Skeletal muscle satellite cell (primary cell): ENCODE results near the gene RCSD1.
"Not testable (repeated sequence)": the region's sequence is repeated elsewhere in the genome, so short reads cannot be mapped to it uniquely, and the experiment has no call there.

Experiments used
- H3K27me3 ChIP-seq: 2 replicates; pipeline ENCODE4 v1.7.0; 2013; ENCODE audit warnings: low read length; ENCODE audit not compliant: control insufficient read depth, insufficient read depth
- H3K36me3 ChIP-seq: 2 replicates; pipeline ENCODE4 v1.7.0; 2013; ENCODE audit warnings: mild to moderate bottlenecking, control low read depth, low read length; ENCODE audit not compliant: insufficient read depth
- H3K4me1 ChIP-seq: 2 replicates; pipeline ENCODE4 v1.7.0; 2013; ENCODE audit warnings: low read length; ENCODE audit not compliant: control insufficient read depth, insufficient read depth
- H3K4me2 ChIP-seq: 2 replicates; pipeline ENCODE4 v1.7.0; 2013; ENCODE audit warnings: mild to moderate bottlenecking, low read length
- H3K4me3 ChIP-seq: 2 replicates; pipeline ENCODE4 v1.7.0; 2013; ENCODE audit warnings: low read length
- H3K9ac ChIP-seq: 2 replicates; pipeline ENCODE4 v1.7.0; 2013; ENCODE audit warnings: mild to moderate bottlenecking, low read depth, low read length, moderate library complexity
- H3K9me3 ChIP-seq: replicated peaks from 2 replicates; pipeline ENCODE4 v1.7.0; 2013; ENCODE audit warnings: mild to moderate bottlenecking, control low read depth, low read length

The RCSD1 gene

GRCh38 chr1:167722152-167722869 lies 92.3 kb downstream of the RCSD1 start:
- Histone ChIP-seq H3K4me1 (peaks cover 19% of the 10 kb centered on the region), H3K27me3 (no peaks in the 10 kb centered on the region), H3K4me2 (peak overlapping the region; percentile 86), H3K9ac (peak overlapping the region; percentile 92), H3K9me3 (no peaks in the 10 kb centered on the region), H3K4me3 (peak overlapping the region; percentile 84), H3K36me3 (no peaks in the 10 kb centered on the region)

DNA sequence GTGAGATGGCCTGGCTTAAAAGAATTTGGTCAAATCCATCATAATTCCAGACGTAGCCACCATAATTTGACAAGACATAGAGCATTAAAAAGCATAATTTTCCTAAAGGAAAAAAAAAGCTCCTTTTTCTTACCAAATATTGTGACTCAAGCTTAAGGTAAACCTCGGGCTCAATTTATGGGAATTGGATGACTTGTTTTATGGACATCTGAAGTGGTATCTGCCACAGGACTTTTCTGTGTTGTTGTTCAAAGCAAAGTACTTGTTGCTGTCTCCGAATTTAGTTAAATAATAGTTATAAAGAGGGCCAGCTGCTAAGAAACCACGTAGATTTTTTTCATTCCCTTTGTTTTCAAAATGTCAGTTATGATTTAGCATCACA lies 92.8 kb downstream of the RCSD1 start:
- H3K4me2 ChIP-seq: peak overlapping the region; percentile 86
- H3K4me1 ChIP-seq: peaks cover 19% of the 10 kb centered on the region
- H3K9ac ChIP-seq: peak overlapping the region; percentile 92
- peak overlapping the region; percentile 84 for H3K4me3 ChIP-seq
- no peaks in the 10 kb centered on the region for H3K27me3 ChIP-seq
- H3K36me3 ChIP-seq: no peaks in the 10 kb centered on the region
- H3K9me3 ChIP-seq: no peaks in the 10 kb centered on the region

DNA sequence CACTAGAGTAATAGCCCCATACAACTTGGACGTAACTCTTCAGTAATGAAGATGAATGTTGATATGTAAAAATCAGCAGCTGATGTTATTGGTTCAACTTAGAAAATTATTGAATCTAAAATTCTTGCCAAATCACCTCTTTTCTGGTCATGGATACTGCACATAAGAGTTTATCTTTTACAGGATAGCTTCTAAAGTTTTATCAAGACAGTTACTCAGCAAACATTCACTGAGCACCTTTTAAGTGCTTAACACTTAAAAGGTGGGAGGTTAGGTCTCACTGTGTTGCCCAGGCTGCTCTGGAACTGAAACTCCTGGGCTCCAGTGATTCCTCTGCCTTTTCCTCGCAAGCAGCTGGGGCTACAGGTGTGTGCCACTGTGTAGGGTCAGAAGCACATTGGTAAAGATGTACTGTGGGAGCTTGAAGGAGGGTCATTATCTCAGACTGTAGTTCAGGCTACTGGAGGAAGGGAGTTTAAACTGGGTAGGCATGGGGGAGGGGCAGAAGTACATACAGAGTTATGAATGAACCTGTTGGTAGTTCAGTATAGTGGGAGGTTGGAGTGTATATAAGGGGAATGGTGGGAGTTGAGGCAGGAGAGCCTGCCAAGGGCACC lies 93.8 kb downstream of the RCSD1 start:
- peak overlapping the region; percentile 86 for H3K4me2 ChIP-seq
- no peaks in the 10 kb centered on the region for H3K27me3 ChIP-seq
- H3K4me1 ChIP-seq: peaks cover 19% of the 10 kb centered on the region
- H3K4me3 ChIP-seq: peak overlapping the region; percentile 84
- H3K9me3 ChIP-seq: no peaks in the 10 kb centered on the region
- H3K36me3 ChIP-seq: no peaks in the 10 kb centered on the region
- H3K9ac ChIP-seq: peak overlapping the region; percentile 92

- H3K27me3 ChIP-seq: no peaks in the 10 kb centered on the region
- H3K9me3 ChIP-seq: no peaks in the 10 kb centered on the region
- peaks cover 7% of the 10 kb centered on the region for H3K36me3 ChIP-seq
- H3K4me1 ChIP-seq: peaks cover 15% of the 10 kb centered on the region
- no peak overlapping the region for H3K9ac ChIP-seq
- H3K4me3 ChIP-seq: no peak overlapping the region
- no peak overlapping the region for H3K4me2 ChIP-seq
These were observed 96.0 kb downstream of the RCSD1 start for GRCh38 chr1:167726008-167726407.

- Histone ChIP-seq H3K4me3 (no peak overlapping the region), H3K4me2 (no peak overlapping the region), H3K27me3 (no peaks in the 10 kb centered on the region), H3K9ac (no peak overlapping the region), H3K36me3 (peaks cover 7% of the 10 kb centered on the region), H3K9me3 (no peaks in the 10 kb centered on the region), H3K4me1 (peaks cover 5% of the 10 kb centered on the region)
These were observed 98.9 kb downstream of the RCSD1 start for GRCh38 chr1:167728818-167729410.

GRCh38 chr1:167734227-167734626 lies 104.2 kb downstream of the RCSD1 start:
- no peak overlapping the region for H3K9ac ChIP-seq
- H3K36me3 ChIP-seq: peaks cover 7% of the 10 kb centered on the region
- H3K4me1 ChIP-seq: no peaks in the 10 kb centered on the region
- no peaks in the 10 kb centered on the region for H3K9me3 ChIP-seq
- H3K4me2 ChIP-seq: no peak overlapping the region
- H3K27me3 ChIP-seq: no peaks in the 10 kb centered on the region
- no peak overlapping the region for H3K4me3 ChIP-seq

DNA sequence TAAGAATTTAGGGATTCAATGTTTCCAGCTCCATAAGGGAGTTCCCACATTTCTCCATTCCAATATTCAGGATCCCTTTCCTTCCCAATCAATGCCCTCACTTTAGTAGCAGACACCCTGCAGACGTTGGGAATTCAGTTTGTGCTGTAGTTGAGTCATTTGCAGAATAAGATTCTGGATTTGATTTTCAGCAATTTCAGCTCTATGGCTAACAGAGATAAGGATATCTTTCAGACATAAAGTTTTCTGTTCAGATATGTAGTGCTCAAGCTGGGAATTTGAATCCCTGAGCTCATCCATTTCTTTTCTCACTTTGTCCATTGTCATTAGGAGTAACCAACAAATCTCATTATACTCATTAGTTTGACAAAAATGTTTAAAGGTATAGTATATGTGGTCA lies 104.8 kb downstream of the RCSD1 start:
- no peak overlapping the region for H3K9ac ChIP-seq
- H3K36me3 ChIP-seq: peaks cover 7% of the 10 kb centered on the region
- no peaks in the 10 kb centered on the region for H3K9me3 ChIP-seq
- H3K27me3 ChIP-seq: no peaks in the 10 kb centered on the region
- no peak overlapping the region for H3K4me2 ChIP-seq
- no peak overlapping the region for H3K4me3 ChIP-seq
- H3K4me1 ChIP-seq: no peaks in the 10 kb centered on the region

DNA sequence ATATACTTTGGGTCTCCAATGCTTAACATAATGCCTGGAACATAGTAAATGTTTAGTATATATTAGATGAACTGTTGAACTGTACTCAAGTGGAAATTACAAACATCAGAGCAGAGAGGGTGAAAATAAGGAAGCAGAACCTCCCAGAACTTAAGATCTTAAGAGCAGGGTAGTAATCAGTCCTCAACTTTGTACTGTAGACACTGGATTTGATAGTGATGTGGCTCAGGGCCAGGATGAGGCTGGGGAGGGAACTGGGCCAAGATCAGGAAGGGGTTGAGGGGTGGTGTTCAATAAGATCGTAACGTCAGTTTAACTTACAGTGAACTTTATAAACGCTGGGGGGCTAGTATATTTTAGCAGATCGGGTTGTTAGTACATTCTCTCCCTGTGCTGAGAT lies 107.1 kb downstream of the RCSD1 start:
- Histone ChIP-seq H3K9ac (no peak overlapping the region), H3K9me3 (no peaks in the 10 kb centered on the region), H3K4me1 (no peaks in the 10 kb centered on the region), H3K27me3 (no peaks in the 10 kb centered on the region), H3K4me3 (no peak overlapping the region), H3K4me2 (no peak overlapping the region), H3K36me3 (no peaks in the 10 kb centered on the region)

DNA sequence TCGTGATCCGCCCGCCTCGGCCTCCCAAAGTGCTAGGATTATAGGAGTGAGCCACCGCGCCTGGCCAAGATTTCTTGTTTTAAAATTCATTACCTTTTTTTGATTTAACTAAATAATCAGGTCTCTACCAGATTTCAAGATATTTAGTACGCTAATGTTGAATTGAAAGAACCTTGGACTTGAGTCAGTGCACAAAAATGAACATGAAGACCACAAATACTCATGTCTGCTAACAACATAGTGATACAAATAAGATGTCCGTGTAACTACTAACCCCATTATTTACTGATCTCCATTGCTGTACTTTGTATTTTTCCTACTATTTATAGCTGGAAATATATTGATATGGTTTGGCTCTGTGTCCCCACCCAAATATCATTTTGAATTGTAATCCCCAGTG lies 108.1 kb downstream of the RCSD1 start:
- Histone ChIP-seq H3K27me3 (no peaks in the 10 kb centered on the region), H3K4me3 (no peak overlapping the region), H3K9me3 (no peaks in the 10 kb centered on the region), H3K36me3 (no peaks in the 10 kb centered on the region), H3K9ac (no peak overlapping the region), H3K4me1 (peaks cover 4% of the 10 kb centered on the region), H3K4me2 (no peak overlapping the region)

- Histone ChIP-seq H3K4me2 (no peak overlapping the region), H3K9ac (no peak overlapping the region), H3K4me3 (no peak overlapping the region), H3K36me3 (no peaks in the 10 kb centered on the region), H3K4me1 (peaks cover 4% of the 10 kb centered on the region), H3K27me3 (no peaks in the 10 kb centered on the region), H3K9me3 (no peaks in the 10 kb centered on the region)
These were observed 109.7 kb downstream of the RCSD1 start for GRCh38 chr1:167739752-167740151.

DNA sequence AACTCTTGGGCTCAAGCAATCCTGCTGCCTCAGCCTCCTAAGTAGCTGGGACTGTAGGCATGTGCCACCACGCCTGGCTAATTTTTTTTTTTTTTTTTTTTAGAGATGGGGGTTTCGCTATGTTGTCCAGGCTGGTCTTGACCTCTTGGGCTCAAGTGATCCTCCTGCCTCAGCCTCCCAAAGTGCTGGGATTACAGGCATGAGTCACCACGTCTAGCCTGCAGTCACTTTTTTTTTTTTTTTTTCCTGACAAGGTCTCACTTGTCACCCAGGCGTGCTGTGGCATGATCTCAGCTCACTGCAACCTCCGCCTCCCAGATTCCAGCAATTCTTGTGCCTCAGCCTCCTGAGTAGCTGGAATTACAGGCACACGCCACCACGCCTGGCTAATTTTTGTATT lies 111.1 kb downstream of the RCSD1 start:
- H3K9me3 ChIP-seq, H3K4me2 ChIP-seq, H3K36me3 ChIP-seq, H3K27me3 ChIP-seq, H3K4me1 ChIP-seq, H3K9ac ChIP-seq, H3K4me3 ChIP-seq: not testable (repeated sequence)
